ENCODE data around the gene IFT122. TPM values are rescaled to one million over a fixed set of nuclear protein-coding genes. Genes with fewer than 3 reads are reported as not detected.

The IFT122 gene
- total RNA-seq, 4 donors from 2014 or later: 36.6 to 74.4 (median 43.3) TPM

DNA sequence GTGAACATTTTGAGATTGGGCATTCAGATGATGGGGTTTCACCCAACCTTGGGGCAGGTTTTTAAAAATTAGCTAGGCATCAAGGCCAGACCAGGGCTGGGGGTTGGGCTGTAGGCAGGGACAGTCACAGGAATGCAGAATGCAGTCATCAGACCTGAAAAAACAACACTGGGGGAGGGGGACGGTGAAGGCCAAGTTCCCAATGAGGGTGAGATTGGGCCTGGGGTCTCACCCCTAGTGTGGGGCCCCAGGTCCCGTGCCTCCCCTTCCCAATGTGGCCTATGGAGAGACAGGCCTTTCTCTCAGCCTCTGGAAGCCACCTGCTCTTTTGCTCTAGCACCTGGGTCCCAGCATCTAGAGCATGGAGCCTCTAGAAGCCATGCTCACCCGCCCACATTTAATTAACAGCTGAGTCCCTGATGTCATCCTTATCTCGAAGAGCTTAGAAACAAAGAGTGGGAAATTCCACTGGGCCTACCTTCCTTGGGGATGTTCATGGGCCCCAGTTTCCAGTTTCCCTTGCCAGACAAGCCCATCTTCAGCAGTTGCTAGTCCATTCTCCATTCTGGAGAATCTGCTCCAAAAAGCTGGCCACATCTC is 94.5 kb downstream of the IFT122 start:
- Histone ChIP-seq H3K4me3 (no peak overlapping the region), H3K4me1 (peaks cover 0 to 11% (median 2%) of the 10 kb centered on the region in 4 donors), H3K27me3 (no peaks in the 10 kb centered on the region), H3K36me3 (no peaks in the 10 kb centered on the region), H3K27ac (no peak overlapping the region), H3K9me3 (no peaks in the 10 kb centered on the region)
- TF ChIP-seq CTCF (IDR thresholded peaks at IDR 0.05) (no peak), POLR2A (IDR thresholded peaks at IDR 0.05) (no peak), EP300 (IDR thresholded peaks at IDR 0.05) (no peak)
- no peak for DNase-seq (ENCODE audit: low spot score in 2 of 2)
- WGBS, 2 donors: 84 to 85% methylated on average over 4 of the region's 4 CpGs

DNA sequence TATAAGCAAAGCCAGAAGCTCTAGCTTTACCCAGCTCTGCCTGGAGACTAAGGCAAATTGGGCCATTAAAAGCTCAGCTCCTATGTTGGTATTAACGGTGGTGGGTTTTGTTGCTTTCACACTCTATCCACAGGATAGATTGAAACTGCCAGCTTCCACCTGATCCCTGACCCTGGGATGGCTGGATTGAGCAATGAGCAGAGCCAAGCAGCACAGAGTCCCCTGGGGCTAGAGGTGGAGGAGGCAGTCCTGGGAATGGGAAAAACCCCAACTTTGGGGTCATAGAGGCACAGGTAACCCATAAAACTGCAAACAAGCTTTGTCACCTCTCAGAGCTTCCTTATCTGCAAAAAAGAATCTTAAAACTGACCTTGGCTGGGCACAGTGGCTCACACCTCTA is 95.1 kb downstream of the IFT122 start:
- no peak for DNase-seq (ENCODE audit: low spot score in 2 of 2)
- no peaks in the 10 kb centered on the region for H3K9me3 ChIP-seq
- no peaks in the 10 kb centered on the region for H3K36me3 ChIP-seq
- peaks cover 0 to 5% (median 0%) of the 10 kb centered on the region in 4 donors for H3K4me1 ChIP-seq
- no peak overlapping the region for H3K27ac ChIP-seq
- no peaks in the 10 kb centered on the region for H3K27me3 ChIP-seq
- H3K4me3 ChIP-seq: no peak overlapping the region
- WGBS, 2 donors: 80 to 91% methylated on average over 1 of the region's 1 CpG
- TF ChIP-seq CTCF (IDR thresholded peaks at IDR 0.05) (no peak), EP300 (IDR thresholded peaks at IDR 0.05) (no peak), POLR2A (IDR thresholded peaks at IDR 0.05) (no peak)

DNA sequence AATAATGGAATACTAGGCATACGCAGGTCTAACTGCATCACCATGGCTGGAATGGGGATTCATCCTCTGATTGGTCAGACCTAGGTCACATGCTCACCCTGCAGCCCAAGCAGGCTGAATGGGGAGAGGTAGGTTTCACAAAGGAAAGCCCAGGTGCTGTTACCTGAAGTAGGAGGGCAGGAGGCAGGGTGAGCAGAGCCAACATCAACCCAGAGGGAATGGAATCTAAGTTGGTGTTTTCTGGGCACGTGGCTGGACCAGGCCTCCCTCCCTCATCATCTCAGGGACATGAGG is 96.3 kb downstream of the IFT122 start:
- Histone ChIP-seq H3K4me3 (no peak overlapping the region), H3K36me3 (no peaks in the 10 kb centered on the region), H3K4me1 (no peaks in the 10 kb centered on the region), H3K9me3 (no peaks in the 10 kb centered on the region), H3K27ac (no peak overlapping the region), H3K27me3 (no peaks in the 10 kb centered on the region)
- DNase-seq (ENCODE audit: low spot score in 2 of 2): no peak
- TF ChIP-seq POLR2A (IDR thresholded peaks at IDR 0.05) (no peak), CTCF (IDR thresholded peaks at IDR 0.05) (no peak), EP300 (IDR thresholded peaks at IDR 0.05) (no peak)
- 87 to 89% methylated on average over 2 of the region's 2 CpGs for WGBS, 2 donors

GRCh38 chr3:129536804-129537203 is 96.8 kb downstream of the IFT122 start:
- TF ChIP-seq CTCF (IDR thresholded peaks at IDR 0.05): no peak
- no peak for TF ChIP-seq POLR2A (IDR thresholded peaks at IDR 0.05)
- TF ChIP-seq EP300 (IDR thresholded peaks at IDR 0.05): no peak
- Histone ChIP-seq H3K36me3 (no peaks in the 10 kb centered on the region), H3K27ac (no peak overlapping the region), H3K27me3 (no peaks in the 10 kb centered on the region), H3K4me3 (no peak overlapping the region), H3K4me1 (no peaks in the 10 kb centered on the region), H3K9me3 (no peaks in the 10 kb centered on the region)
- 75 to 76% methylated on average over 3 of the region's 3 CpGs for whole genome bisulfite sequencing, 2 donors
- no peak for DNase-seq (ENCODE audit: low spot score in 2 of 2)

DNA sequence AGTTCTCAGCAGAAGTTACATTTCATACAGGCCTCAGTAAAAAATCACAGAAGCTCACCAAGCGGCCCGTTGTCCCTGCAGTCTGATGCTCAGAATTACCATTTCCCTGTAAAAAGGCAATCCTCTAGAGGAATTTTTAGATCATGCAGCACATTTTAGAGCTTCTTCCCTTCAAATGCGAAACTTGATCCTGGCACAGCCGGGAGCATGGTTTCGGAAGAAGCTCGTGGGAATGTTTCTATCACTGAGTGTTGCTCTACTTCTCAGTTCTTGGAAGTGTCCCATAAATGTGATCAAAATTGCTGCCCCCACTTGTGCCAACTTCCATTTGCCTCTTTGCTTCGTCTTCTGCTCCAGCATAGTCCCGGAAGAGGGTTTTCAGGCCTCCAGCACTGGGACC is 99.2 kb downstream of the IFT122 start:
- DNase-seq (ENCODE audit: low spot score in 2 of 2): no peak
- TF ChIP-seq CTCF (IDR thresholded peaks at IDR 0.05): no peak
- TF ChIP-seq EP300 (IDR thresholded peaks at IDR 0.05): no peak
- no peak for TF ChIP-seq POLR2A (IDR thresholded peaks at IDR 0.05)
- H3K9me3 ChIP-seq: no peaks in the 10 kb centered on the region
- 71 to 82% methylated on average over 8 of the region's 8 CpGs for WGBS, 2 donors
- no peak overlapping the region for H3K4me3 ChIP-seq
- no peaks in the 10 kb centered on the region for H3K36me3 ChIP-seq
- H3K4me1 ChIP-seq: no peaks in the 10 kb centered on the region
- no peaks in the 10 kb centered on the region for H3K27me3 ChIP-seq
- H3K27ac ChIP-seq: no peak overlapping the region

Data from tibial nerve (tissue), 4 donors.